ENCODE results near the gene GPRIN1.

The GPRIN1 gene

DNA sequence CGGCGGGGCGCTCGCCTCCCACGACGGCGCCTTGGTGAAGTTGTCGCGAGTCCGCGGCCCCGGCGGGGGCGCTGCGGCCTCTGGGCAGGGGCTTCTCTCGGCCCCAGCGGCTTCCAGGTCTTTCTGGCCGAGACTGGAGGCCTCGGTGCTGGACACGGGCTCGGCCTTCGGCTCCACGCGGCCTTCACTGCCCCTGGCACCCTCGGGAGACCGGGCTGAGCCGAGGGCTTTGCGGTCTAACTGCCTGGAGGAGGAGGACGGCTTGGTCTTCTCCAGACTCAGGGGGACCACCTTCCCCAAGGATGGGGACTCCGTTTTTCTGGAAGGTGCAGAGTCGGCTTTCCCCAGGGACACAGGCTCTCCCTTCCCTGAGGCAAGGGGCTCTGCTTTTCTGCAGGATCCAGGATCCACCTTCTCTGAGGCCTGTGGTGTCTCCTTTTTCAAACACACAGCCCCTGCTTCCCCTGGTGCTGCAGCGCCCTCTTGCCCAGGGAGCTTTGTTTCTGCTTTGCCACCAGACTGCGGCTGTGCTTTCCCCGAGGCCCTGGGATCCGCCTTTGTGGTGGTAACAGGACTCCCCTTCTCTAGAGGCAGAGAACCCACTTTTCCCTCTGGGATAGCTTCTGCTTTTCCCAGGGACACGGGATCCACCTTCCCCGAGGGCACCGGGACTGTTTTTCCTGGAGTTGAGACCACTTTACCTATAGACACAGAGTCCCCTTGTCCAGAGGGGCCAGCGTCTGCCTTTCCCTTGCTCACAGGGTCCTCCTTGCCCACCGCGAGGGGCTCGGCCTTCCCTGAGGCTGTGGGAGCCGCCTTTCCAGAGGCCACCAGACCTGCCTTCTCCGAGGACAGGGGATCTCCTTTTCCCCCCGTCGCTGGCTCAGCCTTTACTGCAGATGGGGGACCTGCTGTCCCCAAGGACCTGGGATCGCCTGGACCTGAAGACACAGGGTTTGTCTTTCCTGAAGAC, 12.3 kb downstream of the GPRIN1 start:
- DNase-seq (ENCODE audit: extremely low read depth, low read depth), result no peak
- TF ChIP-seq, protein P1, sequence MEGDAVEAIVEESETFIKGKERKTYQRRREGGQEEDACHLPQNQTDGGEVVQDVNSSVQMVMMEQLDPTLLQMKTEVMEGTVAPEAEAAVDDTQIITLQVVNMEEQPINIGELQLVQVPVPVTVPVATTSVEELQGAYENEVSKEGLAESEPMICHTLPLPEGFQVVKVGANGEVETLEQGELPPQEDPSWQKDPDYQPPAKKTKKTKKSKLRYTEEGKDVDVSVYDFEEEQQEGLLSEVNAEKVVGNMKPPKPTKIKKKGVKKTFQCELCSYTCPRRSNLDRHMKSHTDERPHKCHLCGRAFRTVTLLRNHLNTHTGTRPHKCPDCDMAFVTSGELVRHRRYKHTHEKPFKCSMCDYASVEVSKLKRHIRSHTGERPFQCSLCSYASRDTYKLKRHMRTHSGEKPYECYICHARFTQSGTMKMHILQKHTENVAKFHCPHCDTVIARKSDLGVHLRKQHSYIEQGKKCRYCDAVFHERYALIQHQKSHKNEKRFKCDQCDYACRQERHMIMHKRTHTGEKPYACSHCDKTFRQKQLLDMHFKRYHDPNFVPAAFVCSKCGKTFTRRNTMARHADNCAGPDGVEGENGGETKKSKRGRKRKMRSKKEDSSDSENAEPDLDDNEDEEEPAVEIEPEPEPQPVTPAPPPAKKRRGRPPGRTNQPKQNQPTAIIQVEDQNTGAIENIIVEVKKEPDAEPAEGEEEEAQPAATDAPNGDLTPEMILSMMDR (IDR thresholded peaks at IDR 0.05; ENCODE audit: low read depth, low read length, missing control alignments), result no peak
- no peak overlapping the region for H3K4me3 ChIP-seq (replicated peaks; ENCODE audit: low read depth, low read length)

DNA sequence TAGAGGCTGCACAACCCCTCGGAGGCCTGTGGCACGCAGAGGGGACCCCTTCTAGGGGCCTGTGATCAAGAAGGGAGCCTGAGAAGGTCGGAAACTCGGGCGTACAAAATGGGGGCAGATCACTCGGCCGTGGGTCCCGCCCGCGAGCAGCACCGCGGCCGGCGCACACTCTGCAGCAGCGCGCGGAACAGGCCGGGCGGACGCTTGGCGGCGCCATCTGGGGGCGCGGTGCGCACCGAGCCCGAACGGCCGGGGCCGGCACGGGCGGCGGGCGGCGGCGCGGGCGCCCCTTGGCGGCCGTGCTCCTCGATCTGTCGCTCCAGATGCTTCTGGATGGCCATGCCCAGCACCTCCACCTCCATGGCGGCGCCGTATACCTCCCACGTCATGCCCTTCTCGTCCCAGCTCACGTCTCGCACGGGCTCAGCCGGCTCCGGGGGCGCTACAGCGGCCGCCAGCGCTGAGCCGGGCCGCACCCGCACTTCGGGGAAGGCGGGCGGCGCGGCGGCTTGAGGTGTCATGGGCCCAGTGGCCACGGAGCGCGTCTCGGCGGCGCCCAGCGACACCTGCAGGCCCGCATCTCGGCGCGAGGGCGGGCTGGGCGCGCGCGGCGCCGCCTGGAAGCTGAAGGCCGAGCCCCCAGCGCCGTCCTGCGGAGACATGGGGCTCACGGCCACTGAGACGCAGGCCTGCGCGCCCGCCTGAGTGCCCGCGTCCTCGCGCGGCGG, 13.1 kb downstream of the GPRIN1 start:
- DNase-seq (ENCODE audit: extremely low read depth, low read depth), result no peak
- TF ChIP-seq, protein P1 (IDR thresholded peaks at IDR 0.05; ENCODE audit: low read depth, low read length, missing control alignments), result no peak
- H3K4me3 ChIP-seq (replicated peaks; ENCODE audit: low read depth, low read length), result no peak overlapping the region

DNA sequence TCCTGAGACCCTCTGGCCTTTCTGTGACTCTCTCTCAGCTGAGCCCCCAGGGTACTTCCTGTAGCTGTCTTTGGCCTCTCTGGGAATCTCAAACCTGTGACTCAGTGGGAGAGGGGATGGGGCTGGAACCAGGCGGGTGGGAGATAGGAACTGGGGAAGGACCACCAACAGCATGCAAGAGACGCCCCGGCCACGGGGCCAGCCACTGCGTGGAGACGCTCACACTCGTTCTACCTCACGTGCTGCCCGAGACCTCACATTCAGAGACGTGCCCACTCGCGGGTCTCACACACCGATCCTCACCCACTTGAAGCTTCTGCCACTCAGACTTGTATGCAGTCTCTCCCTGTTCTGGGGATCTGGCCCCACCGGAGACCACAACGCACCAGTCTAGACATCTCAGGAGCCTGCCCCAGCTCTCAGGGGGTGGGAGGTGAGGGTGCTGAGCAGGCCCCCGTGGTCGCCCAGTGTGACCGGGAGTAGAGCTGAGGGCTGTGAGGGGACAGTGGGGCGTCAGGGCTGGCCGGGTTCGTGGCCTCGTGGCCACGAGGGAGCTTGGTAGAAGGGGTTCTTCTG, 13.8 kb downstream of the GPRIN1 start:
- TF ChIP-seq, protein P1 (IDR thresholded peaks at IDR 0.05; ENCODE audit: low read depth, low read length, missing control alignments), result no peak
- no peak overlapping the region for H3K4me3 ChIP-seq (replicated peaks; ENCODE audit: low read depth, low read length)
- DNase-seq (ENCODE audit: extremely low read depth, low read depth), result no peak

DNA sequence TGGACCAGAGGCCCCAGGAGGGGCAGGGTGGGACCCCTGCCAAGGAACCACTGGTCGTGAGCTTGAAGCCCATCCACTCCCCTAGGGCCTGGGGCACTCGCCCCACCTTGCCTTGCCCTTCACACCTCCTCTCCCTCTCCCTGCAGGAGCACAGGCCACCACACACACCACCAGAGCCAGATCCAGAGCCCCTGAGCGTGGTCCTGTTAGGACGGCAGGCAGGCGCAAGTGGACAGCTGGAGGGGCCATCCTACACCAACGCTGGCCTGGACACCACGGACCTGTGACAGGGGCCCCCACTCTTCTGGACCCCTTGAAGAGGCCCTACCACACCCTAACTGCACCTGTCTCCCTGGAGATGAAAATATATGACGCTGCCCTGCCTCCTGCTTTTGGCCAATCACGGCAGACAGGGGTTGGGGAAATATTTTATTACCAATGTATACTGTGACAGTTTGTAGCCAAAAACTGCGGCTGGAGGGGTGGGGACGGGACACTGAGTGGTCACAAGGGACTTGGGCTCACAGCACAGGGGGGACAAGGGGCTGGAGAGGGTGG, 14.5 kb downstream of the GPRIN1 start:
- H3K4me3 ChIP-seq (replicated peaks; ENCODE audit: low read depth, low read length), result no peak overlapping the region
- no peak for DNase-seq (ENCODE audit: extremely low read depth, low read depth)

DNA sequence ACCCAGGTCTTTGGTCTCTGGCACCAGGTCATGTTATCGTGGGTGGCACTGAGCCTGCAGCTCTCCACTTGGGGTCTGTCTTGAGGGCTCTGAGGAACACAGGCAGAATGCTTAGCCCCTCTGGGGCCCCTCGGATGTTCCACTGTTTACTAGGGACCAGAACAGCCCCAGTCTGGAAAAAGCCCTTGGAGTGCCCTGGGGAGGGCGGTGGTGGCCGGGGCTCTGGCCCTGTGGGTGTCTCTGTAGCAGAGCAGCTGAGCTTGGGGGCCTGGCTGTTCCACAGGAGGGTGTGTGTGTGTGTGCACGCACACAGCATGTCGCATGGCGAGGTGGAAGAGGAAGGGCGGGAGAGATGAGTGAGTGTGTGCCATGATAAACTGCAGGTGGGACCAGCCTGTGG, 15.4 kb downstream of the GPRIN1 start:
- no peak overlapping the region for H3K4me3 ChIP-seq (replicated peaks; ENCODE audit: low read depth, low read length)
- DNase-seq (ENCODE audit: extremely low read depth, low read depth), result no peak
- TF ChIP-seq, protein P1 (IDR thresholded peaks at IDR 0.05; ENCODE audit: low read depth, low read length, missing control alignments), result no peak

More for the DNA sequence above, 14.5 kb downstream of the GPRIN1 start:
- TF ChIP-seq, protein P1 (IDR thresholded peaks at IDR 0.05; ENCODE audit: low read depth, low read length, missing control alignments), result no peak

DNA sequence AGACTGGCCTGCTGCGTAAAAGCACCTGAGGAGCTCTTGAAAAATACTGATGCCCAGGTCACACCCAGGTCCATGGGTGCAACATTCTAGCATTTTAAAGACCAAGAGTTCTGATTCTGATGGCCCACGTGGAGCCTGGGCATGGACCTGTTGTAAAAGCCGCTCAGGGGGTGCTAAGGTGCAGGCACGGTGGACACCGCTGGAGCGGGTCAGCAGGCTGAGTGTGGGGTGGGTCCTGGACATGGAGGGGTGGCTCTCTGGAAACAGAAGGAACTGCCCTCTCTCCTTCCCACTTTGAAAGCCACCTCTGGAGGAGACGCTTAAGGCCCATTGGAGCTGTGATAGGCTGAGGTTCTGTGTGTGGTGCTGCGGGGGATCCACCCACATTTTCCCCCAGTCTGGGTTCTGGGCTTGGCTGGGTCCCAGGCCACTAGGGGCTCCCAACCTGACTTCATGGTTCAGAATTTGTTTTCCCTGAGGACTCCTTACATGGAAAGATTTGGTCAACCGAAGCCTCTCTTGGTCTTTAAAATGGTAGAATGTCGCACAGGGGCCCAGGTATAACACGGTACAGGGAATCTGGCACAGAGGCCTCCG, 16.6 kb downstream of the GPRIN1 start:
- no peak overlapping the region for H3K4me3 ChIP-seq (replicated peaks; ENCODE audit: low read depth, low read length)
- TF ChIP-seq, protein P1 (IDR thresholded peaks at IDR 0.05; ENCODE audit: low read depth, low read length, missing control alignments), result no peak
- no peak for DNase-seq (ENCODE audit: extremely low read depth, low read depth)

All from HFF-Myc (cell line).